NCI-H526 (cell line): ENCODE results near the gene ABCF3.

Experiments used
- DNase-seq, 2 experiments: peaks; one replicate each; lab custom pipeline; 2025; lab: John Stamatoyannopoulos, UW

ABCF3 gene

GRCh38 chr3:184168363-184169120, 17.5 kb upstream of the ABCF3 start:
- no peak for DNase-seq

DNA sequence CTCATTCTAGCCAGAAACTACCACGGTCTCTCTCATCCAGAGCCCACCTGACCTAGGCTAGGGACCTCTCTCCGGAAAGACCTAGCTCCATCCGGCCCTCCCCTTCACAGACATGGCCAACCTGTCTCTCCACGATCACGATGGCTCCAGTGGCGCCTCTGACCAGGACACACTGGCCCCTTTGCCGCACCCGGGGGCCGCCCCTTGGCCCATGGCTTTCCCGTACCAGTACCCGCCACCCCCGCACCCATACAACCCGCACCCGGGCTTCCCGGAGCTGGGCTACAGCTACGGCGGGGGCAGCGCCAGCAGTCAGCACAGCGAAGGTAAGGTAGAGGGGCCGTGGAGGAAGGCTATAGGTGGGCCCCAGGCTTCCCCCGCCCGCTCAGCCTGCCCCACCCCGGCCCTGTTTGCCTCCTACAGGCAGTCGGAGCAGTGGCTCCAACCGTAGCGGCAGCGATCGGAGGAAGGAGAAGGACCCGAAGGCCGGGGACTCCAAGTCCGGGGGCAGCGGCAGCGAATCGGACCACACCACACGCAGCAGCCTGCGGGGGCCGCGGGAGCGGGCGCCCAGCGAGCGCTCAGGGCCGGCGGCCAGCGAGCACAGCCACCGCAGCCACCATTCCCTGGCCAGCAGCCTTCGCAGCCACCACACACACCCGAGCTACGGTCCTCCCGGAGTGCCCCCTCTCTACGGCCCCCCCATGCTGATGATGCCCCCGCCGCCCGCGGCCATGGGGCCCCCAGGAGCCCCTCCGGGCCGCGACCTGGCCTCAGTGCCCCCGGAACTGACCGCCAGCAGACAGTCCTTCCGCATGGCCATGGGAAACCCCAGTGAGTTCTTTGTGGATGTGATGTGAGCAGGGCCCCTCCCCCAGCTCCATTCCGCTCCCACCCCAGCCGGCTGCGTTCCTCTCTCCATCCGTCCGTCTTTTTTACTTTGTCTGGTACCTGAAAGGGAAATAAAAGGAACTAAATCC, 15.8 kb upstream of the ABCF3 start:
- DNase-seq, result no peak

DNA sequence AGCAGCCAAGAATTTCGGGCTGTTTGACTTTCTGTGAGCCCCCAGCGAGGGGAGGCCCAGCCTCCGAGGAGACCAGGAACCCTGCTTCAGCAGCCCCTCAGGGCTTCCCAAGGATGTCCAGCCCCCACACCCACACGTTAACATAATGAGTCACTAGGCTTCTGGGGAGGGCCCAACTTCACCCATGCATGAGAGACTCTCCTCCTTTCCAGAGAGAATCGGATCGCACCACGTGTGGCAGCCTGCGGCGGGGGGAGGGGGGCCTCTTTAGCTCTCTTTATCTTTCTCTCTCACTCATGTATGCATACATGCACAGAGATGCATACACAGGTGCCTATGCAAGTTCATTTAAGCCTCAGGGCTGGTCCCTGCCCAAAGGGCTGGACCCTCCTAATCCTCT, 14.4 kb upstream of the ABCF3 start:
- no peak for DNase-seq

- DNase-seq, result no peak
Observed at GRCh38 chr3:184172681-184173373, 13.2 kb upstream of the ABCF3 start.

DNA sequence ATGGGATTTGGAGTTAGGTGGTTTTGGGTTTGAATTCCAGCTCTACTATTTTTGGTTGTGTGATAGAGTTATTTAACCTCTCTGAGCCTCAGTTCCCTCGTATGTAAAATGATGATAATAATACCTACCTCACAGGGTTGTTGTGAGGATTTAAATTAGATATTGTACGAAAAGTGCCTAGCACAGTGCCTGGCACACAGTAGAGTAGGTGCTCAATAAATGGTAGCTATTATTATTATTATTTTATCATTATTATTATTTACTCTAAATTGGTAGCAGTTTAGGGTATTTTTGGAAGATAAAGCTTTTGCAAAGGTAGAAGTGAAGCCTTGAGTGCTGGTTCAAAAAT, 12.7 kb upstream of the ABCF3 start:
- DNase-seq, result no peak

DNA sequence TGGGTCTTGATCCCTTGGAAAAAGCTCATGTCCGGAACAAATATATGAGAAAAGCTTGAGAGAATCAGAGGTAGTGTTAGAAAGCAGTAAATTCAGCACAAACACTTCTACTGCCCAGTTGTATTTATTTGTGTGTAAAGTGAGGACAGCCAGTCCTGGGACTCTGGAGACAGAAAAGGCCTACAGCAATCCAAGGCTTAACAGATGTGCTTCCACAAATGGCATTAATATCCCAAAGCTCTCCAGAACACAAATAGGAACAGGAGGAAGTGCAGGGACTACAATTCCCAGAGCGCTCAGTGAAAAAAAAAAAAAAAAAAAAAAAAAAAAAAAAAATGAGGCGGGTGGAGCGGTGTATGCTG, 11.7 kb upstream of the ABCF3 start:
- DNase-seq, result no peak

DNA sequence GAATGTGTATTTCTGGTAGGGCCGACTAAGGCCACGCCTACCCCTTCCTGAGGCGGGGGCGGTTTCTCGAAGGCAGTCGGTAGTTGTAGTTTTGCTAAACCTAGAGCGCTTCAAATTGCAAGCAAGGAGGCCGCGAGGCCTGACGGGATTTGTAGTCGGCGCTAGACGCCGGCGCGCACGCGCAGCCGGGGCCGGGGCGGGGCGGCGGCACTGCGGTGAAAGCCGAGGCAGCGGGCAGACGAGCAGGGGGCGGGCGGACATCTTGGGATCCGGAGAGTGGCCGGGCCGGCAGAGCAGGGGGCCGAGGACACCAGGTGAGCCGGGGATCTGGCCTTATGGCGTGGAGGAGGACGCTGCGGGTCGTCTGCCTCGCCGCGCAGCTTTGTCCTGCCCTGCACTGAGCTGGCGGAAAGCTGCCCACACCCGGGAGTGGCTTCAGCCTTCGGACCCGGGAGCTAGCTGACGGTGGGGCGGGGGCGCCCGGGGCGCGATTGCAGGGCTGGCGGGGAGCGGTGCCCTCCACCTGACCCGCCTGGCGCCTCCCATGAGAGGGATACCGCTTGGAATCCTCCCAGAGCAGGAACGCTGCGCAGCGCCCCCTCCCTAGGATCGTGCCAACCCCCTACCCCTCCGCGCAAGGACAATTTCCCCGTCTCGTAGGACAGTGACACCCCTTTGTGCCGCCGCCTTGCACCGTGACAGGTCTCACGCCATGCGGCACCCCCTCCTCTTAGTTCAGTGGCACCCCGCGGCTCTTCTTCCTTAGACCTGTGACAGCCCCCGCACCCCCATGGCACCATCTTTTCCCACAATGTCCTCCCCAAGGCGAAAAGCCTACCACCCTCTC, 11.1 kb upstream of the ABCF3 start, which contains the start of gene AP2M1:
Gene AP2M1, plus strand, starts transcription at position 210 of the 847 bp plus-strand sequence. CDS start 2,139 bp downstream, outside the sequence.
- DNase-seq, result peak; percentile 98 to 99

DNA sequence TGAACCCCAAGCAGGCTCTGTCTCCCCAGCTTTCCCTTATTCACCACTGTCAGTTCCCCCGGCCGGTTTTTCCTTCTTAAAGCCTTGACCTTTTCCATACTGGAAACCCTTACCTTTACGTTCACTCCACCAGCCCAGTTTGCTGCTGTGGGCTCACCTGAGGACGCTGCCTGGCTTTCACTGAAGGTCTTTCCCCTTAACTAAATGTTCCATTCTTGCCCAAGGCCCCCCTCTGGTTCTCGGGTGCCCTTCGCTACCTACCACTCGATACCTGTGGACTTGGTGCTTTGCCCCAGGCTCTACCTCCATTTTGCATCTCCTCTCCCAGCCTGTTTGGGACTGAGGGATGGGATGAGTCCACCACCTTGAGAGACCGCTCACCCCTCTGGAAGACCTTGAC, 10.5 kb upstream of the ABCF3 start:
- no peak for DNase-seq

DNA sequence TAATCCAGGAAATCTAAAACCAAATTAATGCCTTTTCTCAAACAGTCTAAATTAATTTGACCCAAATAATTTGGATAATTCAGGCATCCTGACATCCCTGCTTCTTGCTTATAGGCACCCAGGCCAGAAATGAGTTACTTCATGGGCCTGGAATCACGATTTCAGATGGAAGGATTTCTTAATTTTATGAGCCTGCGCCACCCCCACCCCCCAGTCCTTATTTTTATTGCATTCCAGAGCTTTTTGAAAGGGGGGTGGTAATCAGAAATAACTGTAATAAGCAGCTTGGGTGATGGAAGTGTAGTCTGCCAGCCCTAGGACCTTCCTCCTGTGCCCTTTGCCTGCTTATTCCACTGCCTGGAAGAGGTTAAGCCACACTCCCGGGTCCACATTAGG, 10.0 kb upstream of the ABCF3 start:
- no peak for DNase-seq

- peak in 1 of 2 experiments; percentile 23 for DNase-seq
Observed at GRCh38 chr3:184176377-184177330, 9.3 kb upstream of the ABCF3 start.

GRCh38 chr3:184177331-184177731, 8.7 kb upstream of the ABCF3 start:
- DNase-seq, result no peak

GRCh38 chr3:184177767-184178306, 8.2 kb upstream of the ABCF3 start:
- no peak for DNase-seq

- no peak for DNase-seq
Observed at GRCh38 chr3:184178521-184179138, 7.4 kb upstream of the ABCF3 start.

- DNase-seq, result no peak
Observed at GRCh38 chr3:184180165-184180564, 5.8 kb upstream of the ABCF3 start.

- no peak for DNase-seq
Observed at GRCh38 chr3:184181596-184181995, 4.4 kb upstream of the ABCF3 start.

DNA sequence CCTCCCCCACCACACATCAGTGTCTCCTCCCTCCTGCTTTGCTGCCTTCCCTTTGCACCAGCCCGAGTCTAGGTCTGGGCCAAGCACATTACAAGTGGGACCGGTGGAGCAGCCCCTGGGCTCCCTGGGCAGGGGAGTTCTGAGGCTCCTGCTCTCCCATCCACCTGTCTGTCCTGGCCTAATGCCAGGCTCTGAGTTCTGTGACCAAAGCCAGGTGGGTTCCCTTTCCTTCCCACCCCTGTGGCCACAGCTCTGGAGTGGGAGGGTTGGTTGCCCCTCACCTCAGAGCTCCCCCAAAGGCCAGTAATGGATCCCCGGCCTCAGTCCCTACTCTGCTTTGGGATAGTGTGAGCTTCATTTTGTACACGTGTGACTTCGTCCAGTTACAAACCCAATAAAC, 2.3 kb upstream of the ABCF3 start:
- no peak for DNase-seq

- DNase-seq, result no peak
Observed at GRCh38 chr3:184184546-184185230, 1.3 kb upstream of the ABCF3 start.

- DNase-seq, result peak; percentile 96 to 100
Observed at GRCh38 chr3:184185461-184186183, 377 bp upstream of the ABCF3 start.

DNA sequence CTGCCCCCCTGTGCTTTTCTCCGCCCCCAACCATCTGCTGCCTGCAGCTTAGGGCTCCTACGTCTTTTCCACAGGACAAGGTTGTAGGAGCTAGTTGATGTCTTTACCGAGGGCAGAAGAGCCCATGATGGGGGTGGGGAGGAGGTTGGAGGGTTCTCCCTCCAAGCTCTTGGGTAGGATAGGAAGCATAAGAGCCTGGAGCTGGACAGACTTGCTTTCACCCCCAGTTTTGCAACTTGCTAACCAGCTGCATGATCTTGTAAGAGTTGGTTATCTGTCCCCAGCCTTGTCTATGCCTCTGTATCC, 856 bp downstream of the ABCF3 start:
- no peak for DNase-seq
